Upper lobe of left lung (tissue), 6 donors: ENCODE results near the gene HYAL1. TPM values are rescaled to one million over a fixed set of nuclear protein-coding genes. Genes with fewer than 3 reads are reported as not detected.

Experiments used
- ATAC-seq, 2 donors: fragments of 200-7000 bp; cut with Tn5 transposase; one replicate each; pipeline ENCODE4 v1.9.1; 2022; ENCODE audit warnings: mild to moderate bottlenecking in 2 of 2, moderate library complexity in 2 of 2; ENCODE audit not compliant: low FRiP score in 2 of 2
- DNase-seq, 2 donors: peaks; one replicate each; pipeline ENCODE4 v3.0.0-alpha.2; 2019 to 2020
- H3K27ac ChIP-seq, 4 donors: fragments of 200-600 bp; sonication (generic); one replicate each; pipeline ENCODE4 v1.5.1; 2016 to 2019
- H3K27me3 ChIP-seq, 4 donors: fragments of 200-600 bp; sonication (generic); one replicate each; pipeline ENCODE4 v1.5.1; 2017 to 2019
- H3K36me3 ChIP-seq, 4 donors: fragments of 200-600 bp; sonication (generic); one replicate each; pipeline ENCODE4 v1.5.1; 2016 to 2019
- H3K4me1 ChIP-seq, 4 donors: fragments of 200-600 bp; sonication (generic); one replicate each; pipeline ENCODE4 v1.5.1; 2018 to 2019
- H3K4me3 ChIP-seq, 4 donors: fragments of 200-600 bp; sonication (generic); one replicate each; pipeline ENCODE4 v1.5.1; 2017 to 2019; ENCODE audit warnings: mild to moderate bottlenecking in 2 of 4, moderate library complexity in 1 of 4
- H3K9me3 ChIP-seq, 4 donors: fragments of 200-600 bp; sonication (generic); one replicate each; pipeline ENCODE4 v1.5.1; 2018 to 2019
- EP300 ChIP-seq, 4 donors: sonication (generic); formaldehyde crosslinking; IDR thresholded peaks; one replicate each; pipeline ENCODE4 v1.5.1; 2017; ENCODE audit warnings: antibody characterized with exemption in 4 of 4, control low read depth in 2 of 4
- POLR2A ChIP-seq, 4 donors: fragments of 450-650 bp; IDR thresholded peaks; one replicate each; pipeline ENCODE4 v1.5.1; 2016 to 2017; ENCODE audit warnings: antibody characterized with exemption in 4 of 4, mild to moderate bottlenecking in 2 of 4
- POLR2AphosphoS5 ChIP-seq, 2 donors: sonication (generic); formaldehyde crosslinking; IDR thresholded peaks; one replicate each; pipeline ENCODE4 v1.5.1; 2017; ENCODE audit warnings: antibody characterized with exemption in 2 of 2
- WGBS, 2 donors: methylation state at CpG; one replicate each; pipeline ENCODE4 v1.1.5; 2017 to 2018; 5-methylcytosine and 5-hydroxymethylcytosine counted together
- total RNA-seq, 6 donors: library from RNA; depleted of rRNA in 4 of 6; stranded (reverse); fragments of >200 nt in 4 of 6; gene quantifications; one replicate each; pipeline versions ENCODE4 v1.1.0 to v1.2.1, GENCODE V29; 2016 to 2021
- TF ChIP-seq, protein P1 (sequence below), 6 experiments: fragments of 450-650 bp in 4 of 6; fragments of 200-600 bp in 2 of 6; sonication (generic) in 2 of 6; IDR thresholded peaks; one replicate each; pipeline ENCODE4 v1.5.1; 2016 to 2019; ENCODE audit warnings: antibody characterized with exemption in 6 of 6
- donor health status: DM: no; HTN: no; CAD: no; lungs with moderate emphysema.
- donor health status: DM: no; HTN: yes; CAD: no; lungs with severe emphysema.

Gene HYAL1
- total RNA-seq, 6 donors from 2014 or later = 22.0 to 99.1 (median 63.0) TPM

DNA sequence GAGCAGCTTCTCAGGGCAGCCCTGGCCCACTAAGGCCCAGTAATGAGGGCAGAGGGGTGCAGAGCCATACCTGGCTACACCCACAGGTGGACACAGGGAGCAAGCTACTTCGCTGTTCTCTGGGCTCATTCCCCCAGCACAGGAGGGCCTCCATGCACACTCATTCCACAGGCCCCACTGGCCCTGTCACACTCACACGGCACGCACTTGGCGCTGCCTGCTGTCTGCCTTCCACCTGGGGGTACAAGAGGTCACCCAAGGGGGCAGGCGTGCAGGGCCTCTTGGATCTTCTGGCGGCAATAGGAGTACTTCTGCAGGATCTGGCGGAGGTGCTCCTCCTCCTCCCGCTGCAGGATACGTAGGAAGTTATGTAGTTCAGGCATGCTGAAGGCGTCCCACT lies 27.0 kb upstream of the HYAL1 start:
- no peaks in the 10 kb centered on the region for H3K9me3 ChIP-seq
- 90% methylated on average over 10 of the region's 10 CpGs; no CpG with 5 or more reads in 1 of the 2 donors for whole genome bisulfite sequencing, 2 donors

DNA sequence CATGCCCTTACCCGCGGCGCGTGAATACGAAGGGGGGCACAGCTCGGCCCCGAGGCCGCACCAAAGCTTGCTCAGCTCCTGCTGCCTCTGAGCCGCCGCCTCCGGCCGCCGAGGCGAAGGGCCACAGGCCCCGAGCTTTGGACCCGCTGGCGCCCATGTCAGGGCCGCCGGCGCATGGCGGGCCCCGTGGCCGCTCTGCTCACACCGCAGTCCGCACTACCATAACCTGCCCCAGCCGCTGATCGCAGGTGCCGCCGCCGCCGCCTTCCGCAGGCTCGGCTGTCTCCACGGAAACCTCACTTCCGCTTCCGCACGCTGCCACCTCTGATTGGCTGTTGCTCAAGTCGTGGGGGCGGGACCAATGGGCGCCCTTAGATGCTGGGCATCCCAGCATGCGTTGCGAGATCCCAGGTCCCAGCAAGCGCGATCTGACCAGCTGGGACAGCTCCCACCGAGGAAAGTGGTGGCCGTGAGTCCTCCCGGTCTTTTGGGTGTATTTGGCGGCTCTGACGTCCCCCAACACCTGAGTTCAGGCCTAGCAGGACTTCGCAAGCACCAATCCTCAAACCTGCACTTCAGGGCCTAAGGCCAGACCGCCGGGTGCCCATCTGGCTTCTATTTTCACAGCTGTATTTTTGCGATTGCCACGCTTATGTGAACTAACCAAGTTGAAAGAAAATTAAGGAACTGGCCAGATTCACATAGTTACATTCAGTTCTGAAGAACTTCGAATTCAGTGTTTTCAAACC lies 24.7 kb upstream of the HYAL1 start, which contains the start of gene TUSC2:
TUSC2 (minus strand) TSS at position 281 of the 749 bp plus-strand sequence; CDS start at position 157, 124 bp downstream.
- peak within 1 kb of the TSS; percentile 56 to 86 (median 70) for H3K4me3 ChIP-seq
- DNase-seq = peak; percentile 95 to 99
- no peaks in the 10 kb centered on the region for H3K27me3 ChIP-seq
- no peaks in the 10 kb centered on the region for H3K9me3 ChIP-seq
- H3K27ac ChIP-seq = peak within 1 kb of the TSS; percentile 77 to 87 (median 86)
- peaks cover 37 to 65% (median 46%) of the 10 kb centered on the region in 4 donors for H3K4me1 ChIP-seq
- peaks cover 24 to 51% (median 45%) of the 10 kb centered on the region in 4 donors for H3K36me3 ChIP-seq
- TF ChIP-seq POLR2A (IDR thresholded peaks at IDR 0.05) (peak in 3 of 4 donors; percentile 22 to 86 (median 67)), EP300 (IDR thresholded peaks at IDR 0.05) (no peak), POLR2AphosphoS5 (IDR thresholded peaks at IDR 0.05) (peak; percentile 91 to 96)
- TF ChIP-seq, protein P1, sequence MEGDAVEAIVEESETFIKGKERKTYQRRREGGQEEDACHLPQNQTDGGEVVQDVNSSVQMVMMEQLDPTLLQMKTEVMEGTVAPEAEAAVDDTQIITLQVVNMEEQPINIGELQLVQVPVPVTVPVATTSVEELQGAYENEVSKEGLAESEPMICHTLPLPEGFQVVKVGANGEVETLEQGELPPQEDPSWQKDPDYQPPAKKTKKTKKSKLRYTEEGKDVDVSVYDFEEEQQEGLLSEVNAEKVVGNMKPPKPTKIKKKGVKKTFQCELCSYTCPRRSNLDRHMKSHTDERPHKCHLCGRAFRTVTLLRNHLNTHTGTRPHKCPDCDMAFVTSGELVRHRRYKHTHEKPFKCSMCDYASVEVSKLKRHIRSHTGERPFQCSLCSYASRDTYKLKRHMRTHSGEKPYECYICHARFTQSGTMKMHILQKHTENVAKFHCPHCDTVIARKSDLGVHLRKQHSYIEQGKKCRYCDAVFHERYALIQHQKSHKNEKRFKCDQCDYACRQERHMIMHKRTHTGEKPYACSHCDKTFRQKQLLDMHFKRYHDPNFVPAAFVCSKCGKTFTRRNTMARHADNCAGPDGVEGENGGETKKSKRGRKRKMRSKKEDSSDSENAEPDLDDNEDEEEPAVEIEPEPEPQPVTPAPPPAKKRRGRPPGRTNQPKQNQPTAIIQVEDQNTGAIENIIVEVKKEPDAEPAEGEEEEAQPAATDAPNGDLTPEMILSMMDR (IDR thresholded peaks at IDR 0.05) = peak in 2 of 6 experiments; percentile 31 to 38
- ATAC-seq = peak; percentile 92 to 96
- 6 to 11% methylated on average over 11 to 20 of the region's 55 CpGs for WGBS, 2 donors

More for the DNA sequence above, 27.0 kb upstream of the HYAL1 start:
- peaks cover 40 to 66% (median 45%) of the 10 kb centered on the region in 4 donors for H3K4me1 ChIP-seq
- H3K27ac ChIP-seq = no peak overlapping the region
- no peaks in the 10 kb centered on the region for H3K27me3 ChIP-seq
- peaks cover 24 to 50% (median 42%) of the 10 kb centered on the region in 4 donors for H3K36me3 ChIP-seq
- no peak overlapping the region for H3K4me3 ChIP-seq
- DNase-seq = no peak
- TF ChIP-seq POLR2A (IDR thresholded peaks at IDR 0.05) (no peak), EP300 (IDR thresholded peaks at IDR 0.05) (no peak)
- ATAC-seq = no peak

DNA sequence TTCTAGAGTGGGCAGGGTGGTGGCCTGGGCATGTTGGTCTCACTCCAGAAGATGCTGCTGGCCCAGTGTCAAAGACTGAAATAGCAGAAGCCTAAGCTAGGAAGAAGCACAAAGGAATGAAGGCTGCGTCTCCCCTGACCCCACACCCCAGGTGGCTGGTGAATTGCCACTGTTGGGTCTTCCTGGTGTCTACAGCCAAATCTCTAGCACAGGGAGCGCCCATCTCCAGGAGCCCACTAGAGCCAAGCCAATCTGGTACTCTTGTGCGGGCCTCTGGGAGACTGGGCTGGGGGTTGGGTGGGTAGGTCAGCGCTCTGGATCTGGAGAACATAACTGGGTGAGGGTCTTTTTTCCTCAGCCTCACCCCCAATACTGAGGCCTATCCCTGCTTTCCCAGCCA lies 23.8 kb upstream of the HYAL1 start:
- ATAC-seq (no peak), DNase-seq (no peak)
- Histone ChIP-seq H3K36me3 (peaks cover 24 to 47% (median 42%) of the 10 kb centered on the region in 4 donors), H3K4me1 (peaks cover 38 to 66% (median 53%) of the 10 kb centered on the region in 4 donors), H3K4me3 (peak overlapping the region; percentile 56 to 86 (median 70)), H3K9me3 (no peaks in the 10 kb centered on the region), H3K27me3 (no peaks in the 10 kb centered on the region), H3K27ac (peak overlapping the region; percentile 77 to 87 (median 86))
- 53 to 75% methylated on average over 2 to 4 of the region's 4 CpGs for WGBS, 2 donors
- TF ChIP-seq POLR2AphosphoS5 (IDR thresholded peaks at IDR 0.05) (no peak), EP300 (IDR thresholded peaks at IDR 0.05) (no peak), POLR2A (IDR thresholded peaks at IDR 0.05) (no peak)
- TF ChIP-seq, protein P1 (IDR thresholded peaks at IDR 0.05) = no peak

DNA sequence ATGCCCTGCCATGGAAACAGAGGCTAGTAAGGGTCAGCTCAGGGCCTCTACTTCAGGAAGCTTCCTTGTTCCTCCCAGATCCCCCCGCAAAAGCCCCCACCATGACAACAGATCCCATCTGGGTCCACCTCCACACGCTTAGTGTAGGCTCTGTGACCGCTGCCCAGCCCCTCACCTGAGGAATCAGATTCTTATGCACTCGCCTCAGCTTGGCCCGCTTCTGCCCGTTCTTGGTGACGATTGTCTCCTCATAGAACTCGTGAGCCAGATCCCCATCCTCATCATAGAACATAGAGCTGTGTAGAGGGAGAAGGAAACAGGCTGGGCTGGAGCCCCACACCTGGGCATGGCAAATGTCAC lies 22.8 kb upstream of the HYAL1 start:
- H3K36me3 ChIP-seq = peaks cover 14 to 39% (median 34%) of the 10 kb centered on the region in 4 donors
- no peak overlapping the region for H3K4me3 ChIP-seq
- WGBS, 2 donors = 89 to 92% methylated on average over 8 of the region's 8 CpGs
- H3K4me1 ChIP-seq = peaks cover 43 to 70% (median 57%) of the 10 kb centered on the region in 4 donors
- DNase-seq (no peak), ATAC-seq (no peak)
- peak overlapping the region in 2 of 4 donors; percentile 1 to 95 for H3K27ac ChIP-seq
- TF ChIP-seq POLR2AphosphoS5 (IDR thresholded peaks at IDR 0.05) (no peak), EP300 (IDR thresholded peaks at IDR 0.05) (no peak), POLR2A (IDR thresholded peaks at IDR 0.05) (no peak)
- TF ChIP-seq, protein P1 (IDR thresholded peaks at IDR 0.05) = no peak
- no peaks in the 10 kb centered on the region for H3K9me3 ChIP-seq
- no peaks in the 10 kb centered on the region for H3K27me3 ChIP-seq

DNA sequence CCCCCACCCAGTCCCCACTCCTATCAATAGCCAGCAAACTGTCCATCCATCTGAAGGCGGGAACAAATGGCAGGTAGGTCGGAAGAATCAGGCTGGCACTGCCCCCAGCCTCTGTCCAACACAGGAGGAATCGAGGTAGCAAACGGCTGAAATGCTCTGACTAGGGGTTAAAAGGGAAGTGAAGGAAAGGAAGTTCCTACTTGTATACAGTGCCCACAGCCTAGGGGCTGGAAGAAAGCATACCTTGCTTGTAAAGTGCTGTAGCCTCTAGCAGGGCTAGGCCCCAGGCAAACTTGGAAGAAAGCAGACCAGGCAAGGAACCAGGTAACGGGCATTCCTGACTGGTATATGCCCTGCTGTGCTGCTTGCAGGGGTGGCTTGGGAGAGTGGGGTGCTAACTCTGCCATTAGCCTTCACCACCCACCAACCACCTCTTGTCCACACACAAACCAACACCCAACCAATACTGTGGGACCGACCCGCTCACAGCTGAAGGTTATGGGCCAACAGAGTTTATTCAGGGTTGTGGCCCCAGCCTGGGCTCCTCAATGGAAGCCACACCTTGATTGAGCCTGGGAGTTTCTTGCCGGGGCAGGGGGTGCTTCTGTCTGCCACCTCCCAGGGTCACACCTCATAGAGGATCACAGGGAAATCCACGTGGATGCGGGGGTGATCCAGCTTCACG lies 22.3 kb upstream of the HYAL1 start:
- Histone ChIP-seq H3K27ac (peak overlapping the region; percentile 94 to 97 (median 95)), H3K9me3 (no peaks in the 10 kb centered on the region), H3K27me3 (no peaks in the 10 kb centered on the region), H3K36me3 (peaks cover 9 to 39% (median 29%) of the 10 kb centered on the region in 4 donors), H3K4me1 (peaks cover 43 to 71% (median 58%) of the 10 kb centered on the region in 4 donors), H3K4me3 (no peak overlapping the region)
- ATAC-seq (no peak), DNase-seq (no peak)
- TF ChIP-seq POLR2A (IDR thresholded peaks at IDR 0.05) (no peak), EP300 (IDR thresholded peaks at IDR 0.05) (no peak), POLR2AphosphoS5 (IDR thresholded peaks at IDR 0.05) (no peak)
- TF ChIP-seq, protein P1 (IDR thresholded peaks at IDR 0.05) = no peak
- WGBS, 2 donors = 76 to 78% methylated on average over 9 to 11 of the region's 11 CpGs
